Parathyroid adenoma (tissue), 2 donors: ENCODE measurements around the gene FALEC.
"Not testable (repeated sequence)": the region's sequence is repeated elsewhere in the genome, so short reads cannot be mapped to it uniquely, and the experiment has no call there.

Experiments
- H2AFZ ChIP-seq: fragments of 300-600 bp; sonication (generic); one replicate; pipeline ENCODE4 v1.7.0; 2017; ENCODE audit warnings: antibody characterized with exemption, mild to moderate bottlenecking
- H3K27ac ChIP-seq: fragments of 300-600 bp; sonication (generic); one replicate; pipeline ENCODE4 v1.7.0; 2017
- H3K27me3 ChIP-seq: fragments of 300-600 bp; sonication (generic); one replicate; pipeline ENCODE4 v1.7.0; 2017; ENCODE audit warnings: low read length; ENCODE audit not compliant: control insufficient read depth, insufficient read depth
- H3K36me3 ChIP-seq: fragments of 300-600 bp; sonication (generic); one replicate; pipeline ENCODE4 v1.7.0; 2017; ENCODE audit warnings: low read length; ENCODE audit not compliant: control insufficient read depth, insufficient read depth
- H3K4me1 ChIP-seq: fragments of 300-600 bp; sonication (generic); one replicate; pipeline ENCODE4 v1.7.0; 2017; ENCODE audit warnings: control low read depth
- H3K4me2 ChIP-seq: fragments of 300-600 bp; sonication (generic); one replicate; pipeline ENCODE4 v1.7.0; 2017; ENCODE audit warnings: low read length
- H3K4me3 ChIP-seq: fragments of 300-600 bp; sonication (generic); one replicate; pipeline ENCODE4 v1.7.0; 2017; ENCODE audit warnings: low read depth, low read length
- H3K79me2 ChIP-seq: fragments of 300-600 bp; sonication (generic); one replicate; pipeline ENCODE4 v1.7.0; 2017; ENCODE audit warnings: control low read depth
- H3K9ac ChIP-seq: fragments of 300-600 bp; sonication (generic); one replicate; pipeline ENCODE4 v1.7.0; 2017; ENCODE audit warnings: mild to moderate bottlenecking
- H3K9me3 ChIP-seq: fragments of 300-600 bp; sonication (generic); one replicate; pipeline ENCODE4 v1.7.0; 2017; ENCODE audit warnings: low read length; ENCODE audit not compliant: control insufficient read depth
- TF ChIP-seq, protein P1 (sequence below): fragments of 300-600 bp; sonication (generic); IDR thresholded peaks from one replicate; pipeline ENCODE4 v1.7.0; 2017; ENCODE audit warnings: antibody characterized with exemption, mild to moderate bottlenecking
- donor health status: primary hyperparathyroidism.

Gene FALEC

DNA sequence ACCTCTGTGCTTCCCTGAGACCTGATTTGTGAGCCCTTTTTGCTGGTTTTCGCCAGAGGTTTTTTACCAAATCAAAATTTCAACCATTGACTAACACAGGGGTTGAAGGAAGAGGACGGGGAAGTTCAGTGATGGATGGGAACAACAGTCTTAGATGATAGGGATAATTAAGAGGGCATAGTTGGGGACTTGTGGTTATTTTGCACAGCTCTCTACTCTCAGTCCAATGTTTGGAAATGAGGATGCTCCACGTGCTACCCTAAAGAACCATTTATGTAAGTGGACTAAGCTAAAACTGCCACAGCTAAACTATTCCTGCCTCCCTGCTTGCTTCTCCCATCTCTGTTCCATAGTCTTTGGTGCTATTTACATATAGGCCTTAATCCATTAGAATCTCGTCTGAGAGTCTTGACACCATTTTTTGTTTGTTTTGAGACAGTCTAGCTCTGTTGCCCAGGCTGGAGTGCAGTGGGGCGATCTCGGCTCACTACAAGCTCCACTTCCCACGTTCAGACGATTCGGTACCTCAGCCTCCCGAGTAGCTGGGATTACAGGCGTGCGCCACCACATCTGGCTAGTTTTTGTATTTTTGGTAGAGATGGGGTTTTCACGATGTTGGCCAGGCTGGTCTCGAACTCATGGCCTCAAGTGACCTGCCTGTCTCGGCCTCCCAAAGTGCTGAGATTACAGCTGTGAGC, 64.5 kb downstream of the FALEC start:
- TF ChIP-seq, protein P1, sequence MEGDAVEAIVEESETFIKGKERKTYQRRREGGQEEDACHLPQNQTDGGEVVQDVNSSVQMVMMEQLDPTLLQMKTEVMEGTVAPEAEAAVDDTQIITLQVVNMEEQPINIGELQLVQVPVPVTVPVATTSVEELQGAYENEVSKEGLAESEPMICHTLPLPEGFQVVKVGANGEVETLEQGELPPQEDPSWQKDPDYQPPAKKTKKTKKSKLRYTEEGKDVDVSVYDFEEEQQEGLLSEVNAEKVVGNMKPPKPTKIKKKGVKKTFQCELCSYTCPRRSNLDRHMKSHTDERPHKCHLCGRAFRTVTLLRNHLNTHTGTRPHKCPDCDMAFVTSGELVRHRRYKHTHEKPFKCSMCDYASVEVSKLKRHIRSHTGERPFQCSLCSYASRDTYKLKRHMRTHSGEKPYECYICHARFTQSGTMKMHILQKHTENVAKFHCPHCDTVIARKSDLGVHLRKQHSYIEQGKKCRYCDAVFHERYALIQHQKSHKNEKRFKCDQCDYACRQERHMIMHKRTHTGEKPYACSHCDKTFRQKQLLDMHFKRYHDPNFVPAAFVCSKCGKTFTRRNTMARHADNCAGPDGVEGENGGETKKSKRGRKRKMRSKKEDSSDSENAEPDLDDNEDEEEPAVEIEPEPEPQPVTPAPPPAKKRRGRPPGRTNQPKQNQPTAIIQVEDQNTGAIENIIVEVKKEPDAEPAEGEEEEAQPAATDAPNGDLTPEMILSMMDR = no peak
- Histone ChIP-seq H3K36me3 (no peaks in the 10 kb centered on the region), H3K4me1 (peaks cover 7% of the 10 kb centered on the region), H3K79me2 (peaks cover 30% of the 10 kb centered on the region), H3K27ac (peak overlapping the region; percentile 97), H3K4me3 (peak overlapping the region; percentile 58), H3K9me3 (no peaks in the 10 kb centered on the region), H3K27me3 (no peaks in the 10 kb centered on the region), H3K9ac (peak overlapping the region; percentile 28), H3K4me2 (peak overlapping the region; percentile 73), H2AFZ (peak overlapping the region; percentile 95)

GRCh38 chr1:150580966-150581365, 65.4 kb downstream of the FALEC start:
- H3K9me3 ChIP-seq, H3K4me3 ChIP-seq, H3K4me1 ChIP-seq, H3K4me2 ChIP-seq, H3K27me3 ChIP-seq, H2AFZ ChIP-seq, H3K27ac ChIP-seq, H3K9ac ChIP-seq, H3K36me3 ChIP-seq: not testable (repeated sequence)
- H3K79me2 ChIP-seq = peaks cover 23% of the 10 kb centered on the region

DNA sequence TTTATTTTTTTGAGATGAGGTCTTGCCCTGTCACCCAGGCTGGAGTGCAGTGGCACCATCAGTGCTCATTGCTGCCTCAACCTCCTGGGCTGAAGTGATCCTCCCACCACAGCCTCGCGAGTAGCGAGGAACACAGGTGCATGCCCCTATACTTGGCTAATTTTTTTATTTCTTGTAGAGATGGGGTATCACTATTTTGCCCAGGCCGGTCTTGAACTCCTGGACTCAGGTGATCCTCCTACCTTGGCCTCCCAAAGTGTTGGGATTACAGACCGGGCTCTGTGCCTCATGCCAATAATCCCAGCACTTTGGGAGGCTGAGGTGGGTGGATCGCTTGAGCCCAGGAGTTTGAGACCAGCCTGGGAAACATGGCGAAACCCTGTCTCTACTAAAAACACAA, 65.9 kb downstream of the FALEC start:
- H3K36me3 ChIP-seq, H3K27me3 ChIP-seq, H2AFZ ChIP-seq, H3K4me3 ChIP-seq, H3K9me3 ChIP-seq, H3K4me1 ChIP-seq, H3K27ac ChIP-seq, H3K9ac ChIP-seq, H3K4me2 ChIP-seq: not testable (repeated sequence)
- H3K79me2 ChIP-seq = peaks cover 23% of the 10 kb centered on the region

DNA sequence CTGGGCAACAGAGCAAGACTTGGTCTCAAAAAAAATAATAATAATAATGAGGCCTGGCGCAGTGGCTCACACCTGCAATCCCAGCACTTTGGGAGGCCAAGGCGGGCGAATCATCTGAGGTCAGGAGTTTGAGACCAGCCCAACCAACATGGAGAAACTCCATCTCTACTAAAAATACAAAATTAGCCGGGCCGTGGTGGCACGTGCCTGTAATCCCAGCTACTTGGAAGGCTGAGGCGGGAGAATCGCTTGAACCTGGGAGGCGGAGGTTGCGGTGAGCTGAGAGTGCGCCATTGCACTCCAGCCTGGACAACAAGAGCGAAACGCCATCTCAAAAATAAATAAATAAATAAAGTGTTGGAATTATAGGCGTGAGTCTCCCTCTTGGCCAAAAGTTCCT, 66.4 kb downstream of the FALEC start:
- not testable (repeated sequence) for H3K27ac ChIP-seq, H2AFZ ChIP-seq

GRCh38 chr1:150582371-150582770, 66.8 kb downstream of the FALEC start:
- no peak overlapping the region for H3K4me3 ChIP-seq
- H3K27me3 ChIP-seq = no peaks in the 10 kb centered on the region
- H3K9ac ChIP-seq = no peak overlapping the region
- no peak overlapping the region for H3K4me2 ChIP-seq
- H3K4me1 ChIP-seq = peaks cover 5% of the 10 kb centered on the region
- TF ChIP-seq, protein P1 = no peak
- no peak overlapping the region for H3K27ac ChIP-seq
- no peak overlapping the region for H2AFZ ChIP-seq
- H3K9me3 ChIP-seq = no peaks in the 10 kb centered on the region
- H3K79me2 ChIP-seq = peaks cover 15% of the 10 kb centered on the region
- H3K36me3 ChIP-seq = no peaks in the 10 kb centered on the region

More for the DNA sequence above, 66.4 kb downstream of the FALEC start:
- not testable (repeated sequence) for H3K4me2 ChIP-seq, H3K9me3 ChIP-seq, H3K9ac ChIP-seq, H3K27me3 ChIP-seq, H3K36me3 ChIP-seq, H3K4me1 ChIP-seq, H3K4me3 ChIP-seq
- peaks cover 19% of the 10 kb centered on the region for H3K79me2 ChIP-seq
